HG02884 (cell line): ENCODE measurements around the gene CAPN9.

ENCODE experiments used
- ATAC-seq: cut with Tn5 transposase; IDR thresholded peaks from one replicate; pipeline ENCODE4 v1.9.1; 2021; ENCODE audit warnings: mild to moderate bottlenecking, moderate library complexity; ENCODE audit not compliant: unreplicated experiment

CAPN9 gene

GRCh38 chr1:230768903-230769570, 21.8 kb downstream of the CAPN9 start:
- ATAC-seq: no peak

GRCh38 chr1:230770317-230770716, 23.1 kb downstream of the CAPN9 start:
- no peak for ATAC-seq

GRCh38 chr1:230771773-230772354, 24.7 kb downstream of the CAPN9 start:
- no peak for ATAC-seq

- no peak for ATAC-seq
These were observed 25.5 kb downstream of the CAPN9 start for GRCh38 chr1:230772457-230773395.

- ATAC-seq: no peak
These were observed 26.3 kb downstream of the CAPN9 start for GRCh38 chr1:230773396-230774033.

GRCh38 chr1:230778916-230779590, 31.9 kb downstream of the CAPN9 start:
- no peak for ATAC-seq

GRCh38 chr1:230781131-230781530, 33.9 kb downstream of the CAPN9 start:
- ATAC-seq: no peak

GRCh38 chr1:230781594-230781993, 34.4 kb downstream of the CAPN9 start:
- ATAC-seq: no peak

GRCh38 chr1:230784163-230784562, 37.0 kb downstream of the CAPN9 start:
- ATAC-seq: no peak

- no peak for ATAC-seq
These were observed 38.6 kb downstream of the CAPN9 start for GRCh38 chr1:230785636-230786384.

- no peak for ATAC-seq
These were observed 39.2 kb downstream of the CAPN9 start for GRCh38 chr1:230786385-230786753.

- no peak for ATAC-seq
These were observed 40.3 kb downstream of the CAPN9 start for GRCh38 chr1:230787471-230787870.

GRCh38 chr1:230788561-230789275, 41.5 kb downstream of the CAPN9 start:
- no peak for ATAC-seq

- no peak for ATAC-seq
These were observed 42.8 kb downstream of the CAPN9 start for GRCh38 chr1:230790026-230790425.

- no peak for ATAC-seq
These were observed 44.9 kb downstream of the CAPN9 start for GRCh38 chr1:230791986-230792564.

- no peak for ATAC-seq
These were observed 45.7 kb downstream of the CAPN9 start for GRCh38 chr1:230792691-230793462.

GRCh38 chr1:230793463-230793745, 46.2 kb downstream of the CAPN9 start:
- no peak for ATAC-seq

- ATAC-seq: no peak
These were observed 47.2 kb downstream of the CAPN9 start for GRCh38 chr1:230794431-230794830.
